IMR-90 (cell line): ENCODE results near the gene TMEM179. TPM values are rescaled to one million over a fixed set of nuclear protein-coding genes. Genes with fewer than 3 reads are reported as not detected.

ENCODE experiments used
- ATAC-seq: fragments of 200-7000 bp; cut with Tn5 transposase; 2 replicates; pipeline ENCODE4 v1.9.1; 2020; ENCODE audit warnings: low read depth, mild to moderate bottlenecking, moderate library complexity
- BruUV-seq: library from RNA; stranded (reverse); fragments of 400-500 nt; replicated peaks from 2 replicates; lab custom pipeline; 2021; lab: Mats Ljungman, UMichigan
- CTCF ChIA-PET: fragments of 300-600 bp; formaldehyde crosslinking; extraction: SDS; loops from one replicate; lab custom pipeline; 2021; ENCODE audit warnings: antibody characterized with exemption; lab: Yijun Ruan, JAX
- POLR2A ChIA-PET: fragments of 300-600 bp; sonication (Branson Sonifier 250); formaldehyde crosslinking; loops from one replicate; lab custom pipeline; 2022; ENCODE audit warnings: antibody characterized with exemption; ENCODE audit not compliant: unreplicated experiment; lab: Charles Lee
- DNase-seq: peaks from one replicate; pipeline ENCODE4 v3.0.0; 2013
- H2AFZ ChIP-seq: replicated peaks from 2 replicates; pipeline ENCODE3; 2013; ENCODE audit warnings: low read length, mild to moderate bottlenecking; ENCODE audit not compliant: poor library complexity
- H2AK5ac ChIP-seq: 2 replicates; pipeline ENCODE4 v1.6.1; 2013; ENCODE audit warnings: low read depth, low read length, inconsistent platforms
- H2AK9ac ChIP-seq: replicated peaks from 2 replicates; pipeline ENCODE3; 2013; ENCODE audit warnings: mild to moderate bottlenecking, low read depth, low read length, moderate library complexity; ENCODE audit not compliant: poor library complexity
- H2BK120ac ChIP-seq: 2 replicates; pipeline ENCODE4 v1.6.1; 2013; ENCODE audit warnings: low read depth, low read length, inconsistent platforms
- H2BK15ac ChIP-seq: 3 replicates; pipeline ENCODE4 v1.6.1; 2013; ENCODE audit warnings: low read depth, low read length, inconsistent platforms
- H2BK20ac ChIP-seq: 2 replicates; pipeline ENCODE4 v1.6.1; 2013; ENCODE audit warnings: low read depth, mild to moderate bottlenecking, inconsistent platforms, low read length, moderate library complexity
- H2BK5ac ChIP-seq: 2 replicates; pipeline ENCODE4 v1.6.1; 2013; ENCODE audit warnings: mild to moderate bottlenecking, low read depth, low read length, inconsistent platforms; ENCODE audit not compliant: poor library complexity, severe bottlenecking
- H3K14ac ChIP-seq: replicated peaks from 2 replicates; pipeline ENCODE4 v1.6.1; 2013; ENCODE audit warnings: low read depth, low read length, inconsistent platforms
- H3K18ac ChIP-seq: 2 replicates; pipeline ENCODE4 v1.6.1; 2013; ENCODE audit warnings: low read depth, low read length, control low read depth
- H3K23ac ChIP-seq: 2 replicates; pipeline ENCODE4 v1.6.1; 2013; ENCODE audit warnings: low read depth, low read length, inconsistent platforms
- H3K27ac ChIP-seq: 2 replicates; pipeline ENCODE4 v1.5.1; 2013; ENCODE audit warnings: mild to moderate bottlenecking, control low read depth, low read length; ENCODE audit not compliant: insufficient read depth
- H3K27me3 ChIP-seq: 2 replicates; pipeline ENCODE4 v1.6.1; 2013; ENCODE audit warnings: low read length; ENCODE audit not compliant: control insufficient read depth, insufficient read depth
- H3K36me3 ChIP-seq: 2 replicates; pipeline ENCODE4 v1.6.1; 2013; ENCODE audit warnings: low read length, mixed read lengths; ENCODE audit not compliant: control insufficient read depth, insufficient read depth
- H3K4ac ChIP-seq: 2 replicates; pipeline ENCODE4 v1.6.1; 2013; ENCODE audit warnings: low read depth, low read length, inconsistent platforms
- H3K4me1 ChIP-seq: 2 replicates; pipeline ENCODE4 v1.6.1; 2013; ENCODE audit warnings: low read length, mixed read lengths; ENCODE audit not compliant: control insufficient read depth, insufficient read depth
- H3K4me2 ChIP-seq: 2 replicates; pipeline ENCODE4 v1.6.1; 2013; ENCODE audit warnings: low read depth, mild to moderate bottlenecking, control low read depth, low read length, moderate library complexity
- H3K4me3 ChIP-seq: 2 replicates; pipeline ENCODE4 v1.5.1; 2013; ENCODE audit warnings: low read depth, mild to moderate bottlenecking, control low read depth, low read length, moderate library complexity; ENCODE audit not compliant: insufficient read depth
- H3K56ac ChIP-seq: 2 replicates; pipeline ENCODE4 v1.6.1; 2013; ENCODE audit warnings: low read length, inconsistent platforms; ENCODE audit not compliant: insufficient read depth; ENCODE audit errors: extremely low read depth
- H3K79me1 ChIP-seq, 2 experiments: 2 replicates each; pipeline ENCODE4 v1.6.1; 2013; ENCODE audit warnings: low read length in 2 of 2, inconsistent platforms in 1 of 2, low read depth in 1 of 2
- H3K9ac ChIP-seq: 2 replicates; pipeline ENCODE4 v1.6.1; 2013; ENCODE audit warnings: low read depth, low read length, control low read depth
- H3K9me1 ChIP-seq: 2 replicates; pipeline ENCODE4 v1.6.1; 2013; ENCODE audit warnings: low read length, inconsistent platforms; ENCODE audit not compliant: insufficient read depth
- H3K9me3 ChIP-seq: 2 replicates; pipeline ENCODE4 v1.6.1; 2013; ENCODE audit warnings: low read length; ENCODE audit not compliant: control insufficient read depth, insufficient read depth
- H4K20me1 ChIP-seq: 2 replicates; pipeline ENCODE4 v1.6.1; 2013; ENCODE audit warnings: low read length, inconsistent platforms; ENCODE audit not compliant: insufficient read depth
- H4K5ac ChIP-seq: 2 replicates; pipeline ENCODE4 v1.6.1; 2013; ENCODE audit warnings: mild to moderate bottlenecking, low read depth, low read length, control low read depth
- H4K8ac ChIP-seq, 2 experiments: 2 replicates each; pipeline ENCODE4 v1.6.1; 2013; ENCODE audit warnings: low read depth in 2 of 2, low read length in 2 of 2, control low read depth in 1 of 2, inconsistent platforms in 1 of 2
- H4K91ac ChIP-seq: 2 replicates; pipeline ENCODE4 v1.6.1; 2013; ENCODE audit warnings: low read depth, low read length, inconsistent platforms; ENCODE audit not compliant: insufficient read depth
- CTCF ChIP-seq: conservative IDR thresholded peaks from 2 replicates; pipeline ENCODE4 v1.5.1; 2012; ENCODE audit warnings: mild to moderate bottlenecking, low read depth, low read length, improper control_type of control experiment
- ELK1 ChIP-seq: fragments of 150-350 bp; IDR thresholded peaks from 2 replicates; pipeline ENCODE4 v1.6.1; 2016; ENCODE audit warnings: low read depth, mild to moderate bottlenecking, low read length, moderate library complexity, borderline replicate concordance
- MAFK ChIP-seq: IDR thresholded peaks from 2 replicates; pipeline ENCODE4 v1.6.1; 2012; ENCODE audit warnings: low read depth, low read length, improper control_type of control experiment
- NFE2L2 ChIP-seq: fragments of 150-350 bp; IDR thresholded peaks from 2 replicates; pipeline ENCODE4 v1.6.1; 2016; ENCODE audit warnings: low read depth, mild to moderate bottlenecking, low read length
- POLR2A ChIP-seq: IDR thresholded peaks from 2 replicates; pipeline ENCODE4 v1.6.1; 2012; ENCODE audit warnings: mild to moderate bottlenecking, low read depth, low read length
- RCOR1 ChIP-seq: IDR thresholded peaks from 2 replicates; pipeline ENCODE4 v1.6.1; 2012; ENCODE audit warnings: mild to moderate bottlenecking, low read length, improper control_type of control experiment; ENCODE audit not compliant: insufficient replicate concordance
- RFX5 ChIP-seq: IDR thresholded peaks from 2 replicates; pipeline ENCODE4 v1.8.0; 2012; ENCODE audit warnings: low read depth, mild to moderate bottlenecking, low read length, moderate library complexity
- USF2 ChIP-seq: fragments of 150-350 bp; IDR thresholded peaks from 2 replicates; pipeline ENCODE4 v1.6.1; 2017; ENCODE audit warnings: mild to moderate bottlenecking, antibody characterized with exemption, low read length, low read depth
- WGBS, 2 experiments: methylation state at CpG; one replicate each; pipeline versions ENCODE4 v1.1.5 to v1.1.7; 2013; ENCODE audit warnings: missing lambda C conversion rate in 2 of 2; ENCODE audit not compliant: insufficient read length in 1 of 2; ENCODE audit errors: extremely low coverage in 2 of 2; 5-methylcytosine and 5-hydroxymethylcytosine counted together
- dilution Hi-C: fragments of 300-500 bp; cut with HindIII; formaldehyde crosslinking; loops from one replicate; pipeline ENCODE4 v1.14.3; 2018; ENCODE audit warnings: low sequenced_read_pairs; ENCODE audit not compliant: unreplicated experiment
- in situ Hi-C: fragments of 300-500 bp; cut with MboI; formaldehyde crosslinking; loops from 3 replicates; pipeline ENCODE4 v1.14.3; 2019; ENCODE audit warnings: low sequenced_read_pairs, inconsistent platforms, mixed read lengths
- intact Hi-C: fragments of 100-400 bp; cut with micrococcal nuclease; formaldehyde crosslinking; loops from 2 replicates; pipeline ENCODE4 v1.10.0; 2022
- polyA plus RNA-seq, 3 experiments: library from polyadenylated mRNA; depleted of rRNA; stranded (reverse); fragments of >200 nt; gene quantifications; 2 replicates each; pipeline ENCODE4 v1.2.3, GENCODE V29; 2012; ENCODE audit warnings: low replicate concordance in 1 of 3
- total RNA-seq: library from RNA; depleted of rRNA; stranded (reverse); fragments of >200 nt; gene quantifications from 2 replicates; pipeline ENCODE4 v1.2.3, GENCODE V29; 2012

Gene TMEM179
- total and polyA plus RNA-seq, 2 of the 4 experiments (the other 2 are of a cell fraction), result not detected

GRCh38 chr14:104603711-104604401 lies 716 bp downstream of the TMEM179 start:
- no peak for ATAC-seq
- in situ Hi-C loops, result no loop called here
- dilution Hi-C loops, result no loop called here
- Histone ChIP-seq H4K5ac (no peak overlapping the region), H3K9me3 (no peaks in the 10 kb centered on the region), H3K4me1 (no peaks in the 10 kb centered on the region), H3K18ac (no peak overlapping the region), H3K56ac (no peak overlapping the region), H3K9ac (no peak overlapping the region), H3K36me3 (no peaks in the 10 kb centered on the region), H2BK120ac (no peak overlapping the region), H3K4me2 (no peak overlapping the region), H3K23ac (no peak overlapping the region), H2AK9ac (no peak overlapping the region), H2AK5ac (no peak overlapping the region), H3K79me1 (no peaks in the 10 kb centered on the region), H4K20me1 (no peaks in the 10 kb centered on the region), H2BK15ac (no peak overlapping the region), H3K4me3 (no peak overlapping the region), H4K8ac (no peak overlapping the region), H2BK20ac (no peak overlapping the region), H3K14ac (no peak overlapping the region), H2AFZ (no peak overlapping the region), H3K27me3 (peaks cover 22% of the 10 kb centered on the region), H3K27ac (no peak overlapping the region), H2BK5ac (no peak overlapping the region), H3K9me1 (no peaks in the 10 kb centered on the region), H4K91ac (no peak overlapping the region), H3K4ac (no peak overlapping the region)
- no peak for TF ChIP-seq USF2
- TF ChIP-seq ELK1, result no peak
- TF ChIP-seq RCOR1, result no peak
- no peak for TF ChIP-seq POLR2A
- no peak for TF ChIP-seq RFX5
- no peak for TF ChIP-seq CTCF
- no peak for TF ChIP-seq NFE2L2
- no peak for TF ChIP-seq MAFK
- no peak for DNase-seq
- WGBS, 2 experiments, result 25% methylated on average over 22 of the region's 32 CpGs; no CpG with 5 or more reads in 1 of the 2 experiments
- POLR2A ChIA-PET, result no interaction called here
- CTCF ChIA-PET, result no interaction called here
- BruUV-seq, result no TSS peak
- intact Hi-C loops, result no loop called here
